Suppressor macrophage treated with lipopolysaccharide for 4 hours (primary cell): ENCODE measurements around the gene C1orf87.

Source experiments
- DNase-seq: peaks from one replicate; pipeline ENCODE4 v3.0.0-alpha.2; 2020

Gene C1orf87

DNA sequence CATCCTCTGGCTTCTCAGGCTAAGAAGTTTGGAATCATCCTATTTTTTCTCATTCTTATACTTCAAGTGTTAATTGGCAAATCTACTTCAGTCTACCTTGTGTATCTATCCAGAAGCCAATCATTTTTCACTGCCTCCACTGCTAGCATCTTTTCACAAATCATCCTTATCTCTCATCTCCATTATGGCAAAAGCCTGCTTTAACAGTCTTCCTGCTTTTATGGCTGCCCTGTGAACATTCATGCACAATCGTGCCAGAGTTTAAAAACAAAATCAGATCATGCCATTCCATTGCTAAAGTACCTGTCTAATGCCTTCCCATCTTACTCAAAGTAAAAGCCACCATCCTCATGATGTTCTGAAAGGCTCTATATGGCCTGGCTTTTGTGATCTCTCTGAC is 127.8 kb downstream of the C1orf87 start:
- no peak for DNase-seq
